Measurements from ENCODE around the gene ASB3. TPM values are rescaled to one million over a fixed set of nuclear protein-coding genes. Genes with fewer than 3 reads are reported as not detected.

The ASB3 gene
- polyA plus RNA-seq, 1 donor (not counting 4 experiments of a cell fraction or from before 2014, with no cell fraction given) = 16.6 TPM

GRCh38 chr2:53630026-53630606 is 156.6 kb downstream of the ASB3 start:
- Histone ChIP-seq H2AFZ (ENCODE audit: control insufficient read depth, low read length) (no peak overlapping the region), H3K79me2 (ENCODE audit: control insufficient read depth, insufficient read depth, low read length) (no peaks in the 10 kb centered on the region), H3K9ac (ENCODE audit: control insufficient read depth, extremely low read depth, insufficient read depth, low read length) (no peak overlapping the region), H3K9me1 (ENCODE audit: control insufficient read depth, extremely low read depth, insufficient read depth, low read length) (no peaks in the 10 kb centered on the region), H3K4me3 (ENCODE audit: control insufficient read depth in 2 of 3, extremely low read depth in 1 of 3, insufficient read depth in 2 of 3, low read depth in 1 of 3, low read length in 3 of 3) (no peak overlapping the region), H3K36me3 (ENCODE audit: control insufficient read depth in 2 of 2, extremely low read depth in 1 of 2, insufficient read depth in 2 of 2, low read length in 2 of 2) (no peaks in the 10 kb centered on the region), H3K27me3 (ENCODE audit: control insufficient read depth, extremely low read depth, insufficient read depth, low read length) (no peaks in the 10 kb centered on the region), H3K4me1 (ENCODE audit: control insufficient read depth, extremely low read depth, insufficient read depth, low read length) (no peaks in the 10 kb centered on the region), H3K27ac (ENCODE audit: control insufficient read depth, insufficient read depth, low read length) (no peak overlapping the region), H3K4me2 (ENCODE audit: control insufficient read depth, extremely low read depth, insufficient read depth, low read depth, low read length) (no peak overlapping the region), H3K9me3 (ENCODE audit: control insufficient read depth, low read depth, low read length) (no peaks in the 10 kb centered on the region), H4K20me1 (ENCODE audit: control insufficient read depth, extremely low read depth, insufficient read depth, low read length) (no peaks in the 10 kb centered on the region)
- FAIRE-seq (no peak), DNase-seq (ENCODE audit: low read depth, low spot score) (no peak)
- no peak for TF ChIP-seq EZH2 (IDR thresholded peaks at IDR 0.05; ENCODE audit: low read length)
- TF ChIP-seq CTCF (optimal IDR thresholded peaks at IDR 0.05 in 1 of 3, IDR thresholded peaks at IDR 0.05 in 1 of 3, conservative IDR thresholded peaks at IDR 0.05 in 1 of 3; ENCODE audit: extremely low read depth in 1 of 3, insufficient read depth in 2 of 3, low read length in 3 of 3) = no peak
- dilution Hi-C loops (cut with MboI; ENCODE audit: extremely low pct_ligation_motif_present, low sequenced_read_pairs) = no loop called here

- Histone ChIP-seq H3K4me3 (ENCODE audit: control insufficient read depth in 2 of 3, extremely low read depth in 1 of 3, insufficient read depth in 2 of 3, low read depth in 1 of 3, low read length in 3 of 3) (no peak overlapping the region), H3K9ac (ENCODE audit: control insufficient read depth, extremely low read depth, insufficient read depth, low read length) (no peak overlapping the region), H2AFZ (ENCODE audit: control insufficient read depth, low read length) (no peak overlapping the region), H4K20me1 (ENCODE audit: control insufficient read depth, extremely low read depth, insufficient read depth, low read length) (no peaks in the 10 kb centered on the region), H3K36me3 (ENCODE audit: control insufficient read depth in 2 of 2, extremely low read depth in 1 of 2, insufficient read depth in 2 of 2, low read length in 2 of 2) (no peaks in the 10 kb centered on the region), H3K27ac (ENCODE audit: control insufficient read depth, insufficient read depth, low read length) (no peak overlapping the region), H3K9me1 (ENCODE audit: control insufficient read depth, extremely low read depth, insufficient read depth, low read length) (no peaks in the 10 kb centered on the region), H3K4me2 (ENCODE audit: control insufficient read depth, extremely low read depth, insufficient read depth, low read depth, low read length) (no peak overlapping the region), H3K4me1 (ENCODE audit: control insufficient read depth, extremely low read depth, insufficient read depth, low read length) (no peaks in the 10 kb centered on the region), H3K79me2 (ENCODE audit: control insufficient read depth, insufficient read depth, low read length) (no peaks in the 10 kb centered on the region), H3K9me3 (ENCODE audit: control insufficient read depth, low read depth, low read length) (no peaks in the 10 kb centered on the region), H3K27me3 (ENCODE audit: control insufficient read depth, extremely low read depth, insufficient read depth, low read length) (no peaks in the 10 kb centered on the region)
- TF ChIP-seq CTCF (optimal IDR thresholded peaks at IDR 0.05 in 1 of 3, IDR thresholded peaks at IDR 0.05 in 1 of 3, conservative IDR thresholded peaks at IDR 0.05 in 1 of 3; ENCODE audit: extremely low read depth in 1 of 3, insufficient read depth in 2 of 3, low read length in 3 of 3) = no peak
- no peak for TF ChIP-seq EZH2 (IDR thresholded peaks at IDR 0.05; ENCODE audit: low read length)
- dilution Hi-C loops (cut with MboI; ENCODE audit: extremely low pct_ligation_motif_present, low sequenced_read_pairs) = no loop called here
- FAIRE-seq (no peak), DNase-seq (ENCODE audit: low read depth, low spot score) (no peak)
Observed at GRCh38 chr2:53629501-53629900, 157.3 kb downstream of the ASB3 start.

All from keratinocyte (primary cell).